GM23338 (cell line): ENCODE data around the gene DCAF7.

Source experiments
- CTCF ChIP-seq, 2 experiments: fragments of 200-600 bp in 1 of 2; sonication (generic) in 1 of 2; conservative IDR thresholded peaks; 2 replicates each; pipeline versions ENCODE4 v1.5.1 to v1.6.1; 2016 to 2017; ENCODE audit warnings: antibody characterized with exemption in 2 of 2, low read depth in 2 of 2, mild to moderate bottlenecking in 2 of 2, moderate library complexity in 1 of 2
- ETS1 ChIP-seq: IDR thresholded peaks from 2 replicates; pipeline ENCODE4 v1.6.1; 2016; ENCODE audit warnings: antibody characterized with exemption
- EZH2 ChIP-seq: fragments of 200-600 bp; sonication (generic); IDR thresholded peaks from one replicate; pipeline ENCODE4 v1.8.0; 2017; ENCODE audit warnings: antibody characterized with exemption, mild to moderate bottlenecking, low read depth; ENCODE audit not compliant: unreplicated experiment
- EZH2phosphoT487 ChIP-seq: fragments of 200-600 bp; sonication (generic); IDR thresholded peaks from one replicate; pipeline ENCODE4 v1.8.1; 2018; ENCODE audit warnings: antibody characterized with exemption; ENCODE audit not compliant: unreplicated experiment
- POLR2AphosphoS5 ChIP-seq: IDR thresholded peaks from 2 replicates; pipeline ENCODE4 v1.6.1; 2016; ENCODE audit warnings: antibody characterized with exemption, low read depth
- REST ChIP-seq: IDR thresholded peaks from one replicate; pipeline ENCODE4 v1.6.1; 2018; ENCODE audit warnings: antibody characterized with exemption; ENCODE audit not compliant: unreplicated experiment

- TF ChIP-seq CTCF (conservative IDR thresholded peaks at IDR 0.05; ENCODE audit: low read depth in 2 of 2) (no peak), POLR2AphosphoS5 (no peak), EZH2 (no peak), ETS1 (no peak), REST (no peak), EZH2phosphoT487 (no peak)
Measured at GRCh38 chr17:63514974-63515373, 35.3 kb upstream of the DCAF7 start.
